HG03520 (cell line): ENCODE results near the gene DEFB123.

Experiments
- ATAC-seq: cut with Tn5 transposase; IDR thresholded peaks from one replicate; pipeline ENCODE4 v1.9.1; 2021; ENCODE audit warnings: mild to moderate bottlenecking, moderate library complexity; ENCODE audit not compliant: unreplicated experiment

DEFB123 gene

GRCh38 chr20:31473331-31474096, 33.1 kb downstream of the DEFB123 start:
- ATAC-seq: peak; percentile 20

- ATAC-seq: peak; percentile 68
Measured at GRCh38 chr20:31474097-31474436, 33.6 kb downstream of the DEFB123 start.

- ATAC-seq: no peak
Measured at GRCh38 chr20:31474758-31475427, 34.5 kb downstream of the DEFB123 start, which contains the start of the genes DEFB124 and REM1. Gene DEFB124 (minus strand): TSS chr20:31475127. CDS start chr20:31473013, 2,114 bp downstream. Gene REM1 (plus strand): TSS chr20:31475288. CDS start chr20:31476446, 1,158 bp downstream.

- no peak for ATAC-seq
Measured at GRCh38 chr20:31475472-31476293, 35.3 kb downstream of the DEFB123 start.

- no peak for ATAC-seq
Measured at GRCh38 chr20:31476294-31476585, 35.8 kb downstream of the DEFB123 start.

GRCh38 chr20:31476643-31477215, 36.3 kb downstream of the DEFB123 start:
- ATAC-seq: no peak

GRCh38 chr20:31484001-31484400, 43.6 kb downstream of the DEFB123 start:
- no peak for ATAC-seq

GRCh38 chr20:31485450-31486339, 45.3 kb downstream of the DEFB123 start:
- ATAC-seq: no peak

- no peak for ATAC-seq
Measured at GRCh38 chr20:31488115-31488514, 47.7 kb downstream of the DEFB123 start.

GRCh38 chr20:31489152-31489551, 48.7 kb downstream of the DEFB123 start:
- ATAC-seq: no peak

GRCh38 chr20:31490752-31491151, 50.3 kb downstream of the DEFB123 start:
- no peak for ATAC-seq

- ATAC-seq: no peak
Measured at GRCh38 chr20:31494131-31494530, 53.7 kb downstream of the DEFB123 start.

- no peak for ATAC-seq
Measured at GRCh38 chr20:31496761-31497295, 56.4 kb downstream of the DEFB123 start.

- no peak for ATAC-seq
Measured at GRCh38 chr20:31497838-31498540, 57.6 kb downstream of the DEFB123 start.
